ENCODE results near the gene KCNN3.

Gene KCNN3

GRCh38 chr1:154703170-154703569 is 166.9 kb downstream of the KCNN3 start:
- TF ChIP-seq CTCF (conservative IDR thresholded peaks at IDR 0.05; ENCODE audit: low read depth, low read length): no peak
- no peak overlapping the region for H3K4me3 ChIP-seq (ENCODE audit: low read depth, low read length)
- DNase-seq (ENCODE audit: low read depth): peak; percentile 21

GRCh38 chr1:154698320-154699096 is 171.6 kb downstream of the KCNN3 start:
- no peak for DNase-seq (ENCODE audit: low read depth)
- H3K4me3 ChIP-seq (ENCODE audit: low read depth, low read length): no peak overlapping the region
- TF ChIP-seq CTCF (conservative IDR thresholded peaks at IDR 0.05; ENCODE audit: low read depth, low read length): no peak

GRCh38 chr1:154697710-154698109 is 172.4 kb downstream of the KCNN3 start:
- no peak overlapping the region for H3K4me3 ChIP-seq (ENCODE audit: low read depth, low read length)
- TF ChIP-seq CTCF (conservative IDR thresholded peaks at IDR 0.05; ENCODE audit: low read depth, low read length): no peak
- DNase-seq (ENCODE audit: low read depth): no peak

- TF ChIP-seq CTCF (conservative IDR thresholded peaks at IDR 0.05; ENCODE audit: low read depth, low read length): no peak
- H3K4me3 ChIP-seq (ENCODE audit: low read depth, low read length): no peak overlapping the region
- no peak for DNase-seq (ENCODE audit: low read depth)
Observed at GRCh38 chr1:154696456-154696855, 173.6 kb downstream of the KCNN3 start.

GRCh38 chr1:154695985-154696384 is 174.1 kb downstream of the KCNN3 start:
- DNase-seq (ENCODE audit: low read depth): peak; percentile 34
- peak; percentile 65 for TF ChIP-seq CTCF (conservative IDR thresholded peaks at IDR 0.05; ENCODE audit: low read depth, low read length)
- H3K4me3 ChIP-seq (ENCODE audit: low read depth, low read length): no peak overlapping the region

- no peak for DNase-seq (ENCODE audit: low read depth)
- no peak for TF ChIP-seq CTCF (conservative IDR thresholded peaks at IDR 0.05; ENCODE audit: low read depth, low read length)
Observed at GRCh38 chr1:154694995-154695394, 175.1 kb downstream of the KCNN3 start.

GRCh38 chr1:154689083-154689482 is 181.0 kb downstream of the KCNN3 start:
- no peak overlapping the region for H3K4me3 ChIP-seq (ENCODE audit: low read depth, low read length)

More at GRCh38 chr1:154694995-154695394, 175.1 kb downstream of the KCNN3 start:
- no peak overlapping the region for H3K4me3 ChIP-seq (ENCODE audit: low read depth, low read length)

More at GRCh38 chr1:154689083-154689482, 181.0 kb downstream of the KCNN3 start:
- no peak for DNase-seq (ENCODE audit: low read depth)
- no peak for TF ChIP-seq CTCF (conservative IDR thresholded peaks at IDR 0.05; ENCODE audit: low read depth, low read length)

All from choroid plexus epithelial cell (primary cell).